HG02840 (cell line): Measurements from ENCODE around the gene PRKCI.
"Not testable (repeated sequence)": the region's sequence is repeated elsewhere in the genome, so short reads cannot be mapped to it uniquely, and the experiment has no call there.

ENCODE experiments used
- ATAC-seq: cut with Tn5 transposase; IDR thresholded peaks from one replicate; pipeline ENCODE4 v1.9.1; 2021; ENCODE audit warnings: mild to moderate bottlenecking, moderate library complexity, moderate number of reproducible peaks; ENCODE audit not compliant: unreplicated experiment, low FRiP score

PRKCI gene

DNA sequence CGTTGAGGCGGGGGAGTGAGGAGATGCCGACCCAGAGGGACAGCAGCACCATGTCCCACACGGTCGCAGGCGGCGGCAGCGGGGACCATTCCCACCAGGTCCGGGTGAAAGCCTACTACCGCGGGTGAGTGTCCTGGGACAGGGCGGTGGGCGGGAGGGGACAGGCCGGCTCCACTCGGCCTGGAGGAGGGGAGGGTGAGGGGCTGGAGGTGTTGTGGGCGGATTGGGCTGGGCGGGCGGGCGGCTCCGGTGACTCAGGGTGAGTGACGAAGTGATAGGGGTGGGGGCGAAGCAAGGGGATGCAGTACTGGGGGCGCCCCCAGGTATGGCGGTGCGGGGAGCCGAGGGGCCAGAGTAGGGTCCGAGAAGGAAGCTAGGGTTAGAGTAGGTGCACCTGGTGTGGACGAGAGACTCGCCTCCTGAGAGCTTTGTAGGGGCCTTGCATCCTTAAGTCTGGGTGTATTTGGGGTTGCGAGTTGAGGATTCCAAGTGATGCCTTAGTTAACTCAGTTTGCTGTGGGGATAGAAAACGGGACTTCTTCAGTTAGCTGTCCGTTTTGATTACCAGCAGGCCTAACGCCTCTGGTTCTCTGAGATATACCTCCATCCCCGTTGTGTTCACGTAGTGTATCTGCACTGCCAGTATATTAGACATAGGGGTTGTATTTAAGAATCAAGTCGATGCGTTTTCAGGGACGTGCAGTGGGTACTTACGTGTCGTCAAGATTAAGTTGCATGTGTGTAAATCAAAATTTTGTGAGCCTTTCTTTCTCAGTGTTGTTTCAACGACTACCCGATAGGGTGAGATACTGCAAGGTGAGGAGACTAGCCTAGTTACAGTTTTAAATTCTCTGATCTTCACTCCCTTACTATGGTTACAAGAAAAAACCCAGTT is 670 bp downstream of the PRKCI start:
- ATAC-seq: peak; percentile 36

DNA sequence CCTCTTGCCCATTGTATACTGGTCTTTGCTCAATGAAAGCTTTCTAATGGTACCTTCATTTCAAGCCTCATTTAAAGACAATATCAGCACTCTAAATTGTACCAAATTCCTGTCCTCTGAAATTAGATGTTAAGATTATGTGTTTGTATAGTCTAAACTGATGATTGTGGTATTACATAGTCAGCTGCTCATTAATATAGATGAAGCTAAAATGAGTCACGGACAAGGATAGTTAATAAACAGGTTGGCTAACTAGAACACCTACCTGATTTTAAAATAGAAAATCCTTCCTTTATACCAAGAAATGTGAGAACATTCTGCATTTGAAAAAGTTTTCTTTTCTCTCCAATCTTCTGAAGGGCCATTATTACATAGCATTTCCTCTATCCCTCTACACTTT is 2.9 kb downstream of the PRKCI start:
- no peak for ATAC-seq

- ATAC-seq: no peak
Observed at GRCh38 chr3:170226426-170226960, 4.3 kb downstream of the PRKCI start.

GRCh38 chr3:170228093-170228766 is 6.0 kb downstream of the PRKCI start:
- no peak for ATAC-seq

DNA sequence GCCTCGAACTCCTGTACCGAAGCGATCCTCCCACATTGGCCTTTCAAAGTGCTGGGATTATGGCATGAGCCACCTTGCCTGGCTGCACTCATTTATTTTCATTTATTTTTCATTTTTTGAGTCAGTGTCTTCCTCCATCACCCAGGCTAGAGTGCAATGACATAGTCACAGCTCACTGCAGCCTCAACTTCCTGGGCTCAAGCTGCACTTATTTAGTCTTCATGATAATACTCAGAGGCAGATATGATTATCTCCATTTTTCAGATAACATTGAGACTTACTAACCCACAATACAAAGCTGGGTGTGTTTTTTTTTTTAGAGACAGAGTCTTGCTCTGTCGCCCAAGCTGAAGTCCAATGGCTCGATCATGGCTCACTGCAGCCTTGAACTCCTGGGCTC is 10.0 kb downstream of the PRKCI start:
- no peak for ATAC-seq

- no peak for ATAC-seq
Observed at GRCh38 chr3:170233530-170233929, 11.3 kb downstream of the PRKCI start.

GRCh38 chr3:170240142-170240541 is 17.9 kb downstream of the PRKCI start:
- no peak for ATAC-seq

- no peak for ATAC-seq
Observed at GRCh38 chr3:170240671-170241070, 18.4 kb downstream of the PRKCI start.

- no peak for ATAC-seq
Observed at GRCh38 chr3:170244576-170244975, 22.4 kb downstream of the PRKCI start.

DNA sequence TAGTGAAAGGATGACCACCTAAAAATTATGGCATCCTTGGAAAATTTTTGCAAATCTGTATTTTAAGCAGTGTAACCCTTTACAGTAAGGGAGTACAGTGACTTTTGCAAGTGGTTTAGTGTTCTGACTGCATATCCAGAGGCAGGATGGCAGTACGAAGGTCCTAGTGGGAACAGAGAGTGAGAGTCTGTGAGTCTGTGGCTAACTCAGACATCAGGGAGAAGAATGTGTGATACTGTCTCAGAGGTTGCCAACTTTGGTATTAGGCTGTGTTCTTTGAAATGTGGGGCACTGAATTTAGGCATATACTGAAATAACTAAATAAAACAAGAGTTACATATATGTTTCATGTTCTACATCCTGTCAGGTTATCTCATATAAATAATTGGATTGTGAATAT is 25.7 kb downstream of the PRKCI start:
- ATAC-seq: no peak

GRCh38 chr3:170256597-170256996 is 34.4 kb downstream of the PRKCI start:
- no peak for ATAC-seq

DNA sequence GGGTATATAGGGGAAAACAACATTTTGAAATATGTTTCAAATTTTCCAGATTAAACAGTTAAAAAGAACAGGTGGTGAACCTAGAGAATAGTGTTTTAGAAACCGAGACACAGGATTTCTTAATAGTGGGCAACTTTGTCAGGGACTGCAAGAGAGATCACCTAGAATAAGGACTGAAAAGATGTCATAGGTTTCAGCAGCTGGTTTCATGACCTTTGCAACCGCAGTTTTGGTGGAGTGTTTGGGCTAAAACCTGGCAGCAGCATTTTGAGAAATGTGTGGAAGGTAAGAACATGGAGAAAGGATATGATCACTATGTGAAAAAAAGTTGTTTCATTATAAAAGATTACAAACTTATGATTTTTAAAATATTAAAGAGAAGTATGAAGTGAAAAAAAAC is 34.9 kb downstream of the PRKCI start:
- peak; percentile 60 for ATAC-seq

- no peak for ATAC-seq
Observed at GRCh38 chr3:170258105-170258487, 35.9 kb downstream of the PRKCI start.

DNA sequence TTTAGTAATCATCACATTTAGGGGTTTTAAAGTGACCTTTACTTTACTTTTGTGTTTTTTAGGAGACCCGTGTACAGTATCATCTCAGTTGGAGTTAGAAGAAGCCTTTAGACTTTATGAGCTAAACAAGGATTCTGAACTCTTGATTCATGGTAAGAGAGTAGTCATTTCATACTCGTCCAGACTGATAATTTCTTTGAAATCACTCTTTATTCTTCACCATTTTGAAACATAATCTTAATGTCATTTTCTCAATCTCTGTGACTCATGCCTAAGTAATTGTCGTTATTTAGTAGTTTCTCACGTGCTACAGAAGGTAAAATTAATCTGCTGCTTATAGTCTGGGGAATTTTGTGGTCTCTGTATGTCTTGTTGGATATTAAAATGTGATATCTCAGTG is 37.7 kb downstream of the PRKCI start:
- no peak for ATAC-seq

GRCh38 chr3:170267793-170268192 is 45.6 kb downstream of the PRKCI start:
- ATAC-seq: no peak

- not testable (repeated sequence) for ATAC-seq
Observed at GRCh38 chr3:170269673-170270254, 47.5 kb downstream of the PRKCI start.

DNA sequence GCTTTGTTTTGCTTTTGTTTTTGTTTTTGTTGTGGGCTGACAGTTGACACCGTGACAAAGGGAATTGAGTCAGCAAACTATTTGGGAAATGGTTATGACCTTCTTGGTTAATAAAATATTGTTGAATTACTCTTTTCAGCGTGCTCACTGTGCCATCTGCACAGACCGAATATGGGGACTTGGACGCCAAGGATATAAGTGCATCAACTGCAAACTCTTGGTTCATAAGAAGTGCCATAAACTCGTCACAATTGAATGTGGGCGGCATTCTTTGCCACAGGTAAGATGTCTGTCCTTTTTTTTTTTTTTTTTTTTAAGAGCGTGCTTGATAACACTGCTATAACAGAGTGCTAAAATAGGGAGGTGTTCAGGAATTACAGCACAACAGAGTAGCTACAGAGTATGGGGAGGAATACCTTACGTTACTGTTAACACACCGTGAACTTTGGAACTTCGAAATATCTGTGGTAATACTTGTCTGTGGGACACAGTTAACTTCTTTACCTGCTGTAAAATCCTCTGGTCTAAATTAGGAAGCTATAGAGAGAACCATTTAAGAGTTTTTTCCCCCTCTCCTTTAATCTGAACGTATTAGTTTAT is 48.2 kb downstream of the PRKCI start:
- no peak for ATAC-seq

DNA sequence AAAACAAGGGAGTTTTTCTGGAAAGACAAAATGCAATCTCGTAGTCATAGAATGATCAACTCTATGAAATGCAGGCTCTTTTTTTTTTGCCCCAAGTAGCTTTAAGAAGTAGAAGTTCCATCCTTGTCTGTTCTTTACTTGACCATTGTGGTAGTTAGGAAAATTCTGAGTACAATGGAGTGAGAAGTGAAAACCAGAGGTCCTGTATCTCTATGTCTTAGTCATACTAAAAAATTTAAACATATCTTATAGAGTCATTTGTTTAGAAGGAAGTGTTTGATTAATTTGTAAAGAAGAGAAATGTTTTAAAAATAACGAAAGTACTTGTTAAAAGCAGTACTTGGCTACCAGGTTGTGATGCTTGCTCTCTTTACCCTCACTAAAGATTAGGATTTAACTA is 52.4 kb downstream of the PRKCI start:
- no peak for ATAC-seq

DNA sequence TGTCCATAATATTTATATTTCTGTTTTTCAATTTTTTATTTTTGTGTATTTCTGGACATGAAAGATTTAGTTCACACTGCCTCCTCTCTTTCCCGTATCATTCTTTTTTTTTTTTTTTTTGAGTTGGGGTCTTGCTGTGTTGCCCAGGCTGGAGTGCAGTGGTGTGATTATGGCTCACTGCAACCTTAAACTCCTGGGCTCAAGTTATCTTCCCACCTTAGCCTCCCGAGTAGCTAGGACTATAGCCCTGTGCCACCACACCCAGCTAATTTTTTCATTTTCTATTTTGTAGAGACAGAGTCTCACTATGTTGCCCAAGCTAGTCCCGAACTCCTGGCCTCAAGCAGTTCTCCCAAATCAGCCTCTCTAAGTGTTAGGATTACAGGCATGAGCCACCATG is 53.6 kb downstream of the PRKCI start:
- ATAC-seq: no peak

DNA sequence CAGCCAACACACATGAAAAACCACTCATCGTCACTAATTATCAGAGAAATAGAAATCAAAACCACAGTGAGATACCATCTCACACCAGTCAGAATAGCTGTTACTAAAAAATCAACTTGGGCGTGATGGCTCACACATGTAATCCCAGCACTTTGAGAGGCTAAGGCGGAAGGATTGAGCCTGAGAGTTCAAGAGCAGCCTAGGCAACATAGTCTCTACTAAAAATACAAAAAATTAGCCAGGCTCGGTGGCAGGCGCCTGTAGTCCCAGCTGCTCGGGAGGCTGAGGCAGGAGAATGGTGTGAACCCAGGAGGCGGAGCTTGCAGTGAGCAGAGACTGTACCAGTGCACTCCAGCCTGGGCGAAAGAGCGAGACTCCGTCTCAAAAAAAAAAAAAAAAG is 55.1 kb downstream of the PRKCI start:
- not testable (repeated sequence) for ATAC-seq
